NOMO-1 treated with DMSO at 0.1 percent for 48 hours (cell line): ENCODE measurements around the gene VWA1.
"Not testable (repeated sequence)": the region's sequence is repeated elsewhere in the genome, so short reads cannot be mapped to it uniquely, and the experiment has no call there.

Experiments
- DNase-seq: peaks from one replicate; lab custom pipeline; 2025; ENCODE audit not compliant: unreplicated experiment; lab: John Stamatoyannopoulos, UW

Gene VWA1

GRCh38 chr1:1482856-1483255, 47.4 kb downstream of the VWA1 start:
- DNase-seq, result no peak

- DNase-seq, result no peak
These were observed 48.2 kb downstream of the VWA1 start for GRCh38 chr1:1483714-1484113.

- DNase-seq, result not testable (repeated sequence)
These were observed 49.7 kb downstream of the VWA1 start for GRCh38 chr1:1484976-1485750.

- not testable (repeated sequence) for DNase-seq
These were observed 50.3 kb downstream of the VWA1 start for GRCh38 chr1:1485755-1486317.

GRCh38 chr1:1487701-1488100, 52.2 kb downstream of the VWA1 start:
- DNase-seq, result no peak

- no peak for DNase-seq
These were observed 53.7 kb downstream of the VWA1 start for GRCh38 chr1:1489231-1489630.

GRCh38 chr1:1489861-1490260, 54.4 kb downstream of the VWA1 start:
- DNase-seq, result no peak

GRCh38 chr1:1490633-1491230, 55.2 kb downstream of the VWA1 start:
- no peak for DNase-seq

- DNase-seq, result no peak
These were observed 56.1 kb downstream of the VWA1 start for GRCh38 chr1:1491601-1492000.
